GM18861 (cell line): ENCODE data around the gene EID2.

Source experiments
- ATAC-seq: cut with Tn5 transposase; IDR thresholded peaks from one replicate; pipeline ENCODE4 v1.9.1; 2021; ENCODE audit not compliant: unreplicated experiment

The EID2 gene, protein sequence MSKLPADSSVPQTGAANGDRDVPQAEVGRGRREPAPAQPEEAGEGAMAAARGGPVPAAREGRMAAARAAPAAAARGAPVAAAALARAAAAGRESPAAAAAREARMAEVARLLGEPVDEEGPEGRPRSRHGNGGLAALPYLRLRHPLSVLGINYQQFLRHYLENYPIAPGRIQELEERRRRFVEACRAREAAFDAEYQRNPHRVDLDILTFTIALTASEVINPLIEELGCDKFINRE

GRCh38 chr19:39539518-39540332 is at the start of gene EID2:
Gene EID2 (minus strand): TSS chr19:39540161. CDS start chr19:39540079, 82 bp downstream.
- ATAC-seq = peak; percentile 83

DNA sequence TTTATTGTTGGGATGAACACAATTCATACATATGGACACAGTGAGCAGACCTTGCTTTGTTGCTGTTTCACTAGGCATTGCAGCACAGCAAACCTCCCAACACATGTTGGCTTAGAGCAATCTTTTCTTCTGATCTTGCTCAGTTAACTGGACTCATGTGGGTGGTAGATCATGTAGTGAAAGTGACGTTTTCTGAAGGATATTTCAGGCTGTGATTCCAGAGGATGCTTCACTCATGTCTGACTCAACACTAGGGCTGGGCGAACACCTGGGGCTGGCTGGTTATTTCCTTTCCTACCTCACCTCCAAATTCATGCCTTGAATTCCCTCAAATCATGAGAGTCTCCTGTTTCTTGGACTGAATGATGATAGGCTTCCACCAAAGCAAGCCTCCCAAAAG is 48.1 kb upstream of the EID2 start:
- ATAC-seq = no peak

DNA sequence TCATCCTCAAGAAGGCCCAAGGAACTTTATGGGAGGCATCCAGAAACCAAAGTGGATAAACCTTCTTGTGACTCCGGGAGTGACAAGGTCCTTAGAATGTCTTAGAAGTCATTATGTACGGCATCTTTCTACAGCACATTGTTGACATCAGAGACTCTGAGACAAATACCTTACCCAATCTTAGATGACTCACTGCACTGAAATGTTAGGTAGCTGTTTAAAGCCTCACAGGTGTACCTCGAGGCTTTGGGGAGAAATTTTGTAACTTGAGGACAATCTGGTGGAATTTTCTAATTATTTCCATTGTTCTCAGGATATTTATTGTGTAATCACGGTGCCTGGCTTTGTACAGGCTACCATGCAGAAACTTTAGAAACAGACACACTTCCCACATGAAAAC is 47.5 kb upstream of the EID2 start:
- ATAC-seq = no peak

GRCh38 chr19:39582891-39583625 is 43.1 kb upstream of the EID2 start:
- ATAC-seq = no peak

- ATAC-seq = no peak
Measured at GRCh38 chr19:39582442-39582841, 42.5 kb upstream of the EID2 start.

GRCh38 chr19:39568604-39569003 is 28.6 kb upstream of the EID2 start:
- no peak for ATAC-seq

- no peak for ATAC-seq
Measured at GRCh38 chr19:39566064-39566463, 26.1 kb upstream of the EID2 start.

DNA sequence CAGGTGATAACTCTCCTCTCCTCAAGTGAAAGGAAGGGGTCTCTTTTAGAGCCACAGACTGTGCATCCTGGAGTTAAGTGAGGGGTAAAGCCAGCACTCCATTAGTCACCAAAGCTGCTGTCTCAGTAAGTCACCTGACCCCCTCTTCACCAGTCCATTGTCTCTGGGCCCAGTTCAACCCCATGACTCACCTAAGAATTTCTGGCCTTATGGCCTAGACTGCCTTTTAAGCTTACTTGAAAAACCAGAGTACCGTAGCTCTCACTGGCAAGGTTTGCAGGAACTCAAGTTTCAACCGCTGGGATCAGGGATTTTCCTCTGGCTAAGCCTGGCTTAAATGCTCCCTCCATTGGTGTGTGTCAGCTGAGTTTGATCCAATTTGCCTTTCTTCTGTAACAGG is 23.4 kb upstream of the EID2 start:
- no peak for ATAC-seq

GRCh38 chr19:39558624-39559117 is 18.7 kb upstream of the EID2 start:
- ATAC-seq = no peak

DNA sequence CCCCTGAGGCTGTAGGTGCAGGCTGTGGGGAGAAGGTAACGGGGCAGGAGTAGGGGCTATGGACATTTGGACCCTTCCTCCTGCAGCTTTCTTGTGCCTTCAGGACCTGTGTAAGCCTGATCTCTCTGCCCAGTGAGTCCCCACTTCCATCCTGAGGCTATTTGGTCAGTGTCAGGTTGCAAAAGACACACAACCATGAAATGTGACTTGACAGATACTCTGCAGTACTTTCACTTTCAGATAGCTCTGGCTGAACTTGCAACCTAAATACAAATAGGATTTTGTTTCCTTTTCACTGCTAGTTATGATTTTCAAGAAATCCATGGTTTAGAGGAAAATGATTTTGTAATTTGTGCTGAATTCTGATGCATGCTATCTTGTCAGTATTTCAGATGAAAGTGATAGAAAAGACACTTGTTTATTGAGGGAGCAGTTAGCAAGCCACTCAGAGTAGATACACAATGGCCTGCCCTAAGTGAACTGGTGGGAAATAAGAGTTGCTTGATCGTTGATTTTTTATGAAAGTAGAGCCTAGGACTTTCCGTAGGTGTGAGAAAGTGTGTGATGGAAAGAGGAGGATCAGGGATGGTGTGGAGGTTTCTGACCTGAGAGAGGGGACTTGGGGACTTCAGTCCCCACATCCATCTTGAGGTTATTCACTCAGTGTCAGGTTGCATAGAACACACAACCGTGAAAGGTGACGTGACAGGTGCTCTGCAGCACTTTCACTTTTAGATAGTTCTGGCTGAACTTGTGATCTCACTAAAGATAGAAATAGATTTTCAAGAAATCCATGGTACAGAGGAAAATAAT is 18.1 kb upstream of the EID2 start:
- ATAC-seq = no peak

GRCh38 chr19:39555883-39556282 is 15.9 kb upstream of the EID2 start:
- no peak for ATAC-seq

DNA sequence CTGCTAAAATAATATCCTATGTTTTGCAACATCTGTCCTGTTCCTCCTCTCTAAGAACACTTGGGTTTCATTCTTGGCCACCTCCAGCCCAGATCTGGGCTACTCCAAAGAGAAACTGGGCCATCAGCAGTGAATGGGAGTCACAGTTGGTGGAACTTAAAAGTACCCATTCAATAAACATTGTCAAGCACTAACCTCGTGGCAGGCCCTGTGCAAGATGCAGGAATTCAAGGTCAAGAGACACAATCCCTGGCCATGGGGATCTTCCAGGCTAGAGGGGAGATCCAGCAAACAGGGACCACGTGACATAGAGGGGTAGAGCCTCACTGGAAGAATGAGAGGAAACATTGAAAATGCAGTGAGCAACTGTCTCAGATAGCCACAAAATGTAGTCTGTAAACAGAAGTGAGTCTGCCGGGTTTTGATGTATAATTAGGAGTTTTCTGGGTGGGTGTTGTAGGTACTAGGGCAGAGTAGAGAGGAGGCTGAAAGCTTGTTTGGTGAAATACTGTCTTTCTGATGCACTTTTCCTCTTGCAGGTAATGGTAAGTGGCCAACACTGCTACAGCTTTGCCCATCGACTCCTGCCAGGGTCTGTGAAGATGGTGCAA is 14.8 kb upstream of the EID2 start:
- ATAC-seq = no peak

GRCh38 chr19:39553082-39553652 is 13.2 kb upstream of the EID2 start:
- ATAC-seq = no peak

DNA sequence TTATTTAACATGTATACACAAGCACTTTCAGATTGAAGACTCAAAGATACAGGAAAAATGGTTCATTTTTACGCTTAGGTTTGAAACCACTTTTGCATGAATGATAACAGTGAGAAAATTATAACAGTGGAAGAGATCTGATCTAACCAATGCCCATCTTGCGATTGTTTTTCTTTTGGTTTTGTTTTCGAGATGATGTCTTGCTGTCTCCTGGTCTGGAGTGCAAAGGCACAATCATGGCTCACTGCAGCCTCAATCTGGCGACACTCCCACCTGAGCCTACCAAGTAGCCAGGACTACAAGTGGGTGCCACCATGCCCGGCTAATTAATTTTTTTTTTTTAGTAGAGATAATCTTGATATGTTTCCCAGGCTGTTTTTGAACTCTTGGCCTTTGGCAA is 10.2 kb upstream of the EID2 start:
- ATAC-seq = no peak

DNA sequence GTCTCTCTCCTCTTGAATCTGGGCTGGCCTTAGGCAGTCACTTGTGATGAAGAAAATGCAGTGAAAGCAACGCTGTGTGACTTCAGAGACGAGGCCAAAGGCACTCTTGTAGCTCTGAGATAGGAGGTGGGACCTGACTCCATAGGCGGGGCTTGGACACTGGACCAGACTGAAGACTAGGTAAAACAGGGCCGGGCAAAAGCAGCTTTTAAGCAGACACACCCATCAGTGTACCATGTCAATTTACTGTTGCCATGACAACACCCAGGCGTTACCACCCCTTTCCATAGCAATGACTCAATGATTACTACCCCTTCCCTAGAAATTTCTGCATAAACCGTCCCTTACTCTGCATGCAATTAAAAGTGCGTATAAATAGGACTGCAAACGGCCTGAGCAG is 6.6 kb upstream of the EID2 start:
- no peak for ATAC-seq

DNA sequence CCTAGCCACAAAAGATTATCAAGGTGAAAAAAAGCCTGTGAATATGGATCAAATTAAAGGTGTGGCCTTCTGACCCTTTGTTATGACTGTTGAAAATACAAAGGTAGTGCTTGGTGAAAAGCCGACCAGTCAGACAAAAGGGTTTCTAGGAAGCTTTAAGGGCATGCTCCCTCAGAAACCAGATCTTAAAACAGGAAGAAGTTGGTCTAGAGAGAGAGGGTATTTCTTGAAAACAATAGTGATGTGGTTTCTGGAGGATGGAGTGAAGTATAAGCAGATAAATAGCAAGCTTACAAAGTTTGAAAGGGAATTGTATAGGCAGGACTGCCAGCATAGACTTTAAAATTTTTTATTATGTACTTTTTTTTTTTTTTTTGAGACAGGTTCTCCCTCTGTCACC is 5.0 kb upstream of the EID2 start:
- ATAC-seq = no peak

DNA sequence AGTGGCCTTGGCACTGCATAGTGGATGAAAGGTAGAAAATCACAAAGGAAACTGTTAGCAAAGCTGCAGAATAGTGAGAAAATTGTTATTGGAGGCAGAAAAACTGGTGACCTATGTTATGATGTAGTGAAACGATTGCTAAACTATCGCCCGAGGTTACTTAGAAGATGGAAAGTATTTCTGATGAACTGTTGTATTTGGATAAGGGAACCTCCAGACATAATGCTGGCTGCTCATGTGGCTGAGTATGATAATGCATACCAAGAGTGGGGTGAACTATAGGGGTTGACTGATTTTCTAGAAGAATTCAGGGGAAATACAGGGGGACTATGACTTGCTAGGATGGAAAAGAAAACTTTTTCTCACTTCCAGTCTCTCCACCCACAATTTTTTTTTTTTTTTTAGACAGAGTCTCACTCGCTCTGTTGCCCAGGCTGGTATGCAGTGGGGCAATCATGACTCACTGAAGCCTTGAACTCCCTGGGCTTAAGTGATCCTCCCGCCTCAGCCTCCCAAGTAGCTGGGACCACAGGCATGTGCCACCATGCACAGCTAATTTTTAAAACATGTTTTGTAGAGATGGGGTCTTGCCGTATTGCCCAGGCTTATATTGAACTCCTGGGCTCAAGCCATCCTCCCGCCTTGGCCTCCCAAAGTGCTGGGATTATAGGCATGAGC is 4.4 kb upstream of the EID2 start:
- no peak for ATAC-seq

DNA sequence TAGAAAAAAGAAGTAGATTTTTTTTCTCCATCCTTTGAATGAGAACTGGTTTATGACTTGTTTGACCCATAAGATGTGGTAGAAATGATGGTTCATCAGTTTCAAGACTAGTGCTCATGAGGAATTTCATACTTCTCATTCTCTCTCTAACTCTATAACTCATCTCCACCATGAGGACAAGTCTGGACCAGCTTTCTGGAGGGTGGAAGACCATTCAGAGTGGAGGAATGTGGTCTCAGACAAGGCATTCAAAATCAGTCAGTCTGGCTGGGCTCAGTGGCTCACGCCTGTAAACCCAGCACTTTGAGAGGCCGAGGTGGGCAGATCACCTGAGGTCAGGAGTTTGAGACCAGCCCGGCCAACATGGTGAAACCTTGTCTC is 3.5 kb upstream of the EID2 start:
- ATAC-seq = no peak

- no peak for ATAC-seq
Measured at GRCh38 chr19:39542206-39542605, 2.2 kb upstream of the EID2 start.

DNA sequence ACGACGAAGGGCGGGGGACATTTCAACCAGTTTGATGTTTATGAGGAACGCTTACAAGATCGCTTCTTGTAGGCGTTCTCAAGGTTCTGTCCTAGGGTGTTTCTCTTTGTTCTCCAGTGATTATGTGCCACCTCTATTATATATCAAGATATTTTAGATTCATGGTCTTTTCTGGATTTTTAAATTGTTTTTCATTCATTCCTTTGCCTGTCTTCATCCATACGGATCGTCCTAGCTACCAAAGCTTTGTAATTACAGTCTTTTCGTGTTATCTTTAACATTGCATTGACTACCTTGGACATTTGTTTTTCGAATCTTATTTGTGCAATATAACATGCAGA is 342 bp upstream of the EID2 start:
- no peak for ATAC-seq
